Hepatocyte (in vitro differentiated cells): Measurements from ENCODE around the gene TMEM143. TPM values are rescaled to one million over a fixed set of nuclear protein-coding genes. Genes with fewer than 3 reads are reported as not detected.

ENCODE experiments used
- DNase-seq: peaks from one replicate; pipeline ENCODE4 v3.0.0-alpha.2; 2016; ENCODE audit warnings: low spot score
- H2AFZ ChIP-seq: fragments of 200-600 bp; sonication (generic); 2 replicates; pipeline ENCODE4 v1.6.0; 2016; ENCODE audit warnings: antibody characterized with exemption, mild to moderate bottlenecking
- H3K27ac ChIP-seq: fragments of 200-600 bp; sonication (generic); 2 replicates; pipeline ENCODE4 v1.5.1; 2016; ENCODE audit warnings: mild to moderate bottlenecking
- H3K27me3 ChIP-seq: fragments of 200-600 bp; sonication (generic); 2 replicates; pipeline ENCODE4 v1.6.1; 2016
- H3K36me3 ChIP-seq: fragments of 200-600 bp; sonication (generic); replicated peaks from 2 replicates; pipeline ENCODE4 v1.5.1; 2016; ENCODE audit warnings: low read depth; ENCODE audit not compliant: insufficient read depth
- H3K4me1 ChIP-seq: fragments of 200-600 bp; sonication (generic); 2 replicates; pipeline ENCODE4 v1.5.1; 2016; ENCODE audit warnings: mild to moderate bottlenecking, moderate library complexity; ENCODE audit not compliant: insufficient read depth
- H3K4me2 ChIP-seq: fragments of 200-600 bp; sonication (generic); 2 replicates; pipeline ENCODE4 v1.6.0; 2016
- H3K4me3 ChIP-seq: fragments of 200-600 bp; sonication (generic); 2 replicates; pipeline ENCODE4 v1.5.1; 2016; ENCODE audit warnings: mild to moderate bottlenecking
- H3K79me2 ChIP-seq: fragments of 200-600 bp; sonication (generic); 2 replicates; pipeline ENCODE4 v1.6.0; 2017; ENCODE audit warnings: mild to moderate bottlenecking
- H3K9me2 ChIP-seq: fragments of 200-600 bp; sonication (generic); replicated peaks from 2 replicates; pipeline ENCODE4 v1.6.0; 2017; ENCODE audit warnings: mild to moderate bottlenecking; ENCODE audit not compliant: insufficient read depth
- H3K9me3 ChIP-seq: fragments of 200-600 bp; sonication (generic); 2 replicates; pipeline ENCODE4 v1.5.1; 2016; ENCODE audit warnings: low read depth, mild to moderate bottlenecking
- H4K20me1 ChIP-seq: fragments of 200-600 bp; sonication (generic); 2 replicates; pipeline ENCODE4 v1.6.0; 2016; ENCODE audit warnings: mild to moderate bottlenecking; ENCODE audit not compliant: insufficient read depth, poor library complexity, severe bottlenecking
- CTCF ChIP-seq: fragments of 200-600 bp; sonication (generic); IDR thresholded peaks from 2 replicates; pipeline ENCODE4 v1.5.1; 2016; ENCODE audit warnings: antibody characterized with exemption, mild to moderate bottlenecking; ENCODE audit not compliant: poor library complexity
- EZH2 ChIP-seq: fragments of 200-600 bp; sonication (generic); IDR thresholded peaks from 2 replicates; pipeline ENCODE4 v1.6.1; 2016; ENCODE audit warnings: antibody characterized with exemption, mild to moderate bottlenecking, borderline replicate concordance
- EZH2phosphoT487 ChIP-seq: fragments of 200-600 bp; sonication (generic); IDR thresholded peaks from one replicate; pipeline ENCODE4 v1.6.1; 2018; ENCODE audit warnings: antibody characterized with exemption, mild to moderate bottlenecking, low read depth, moderate library complexity; ENCODE audit not compliant: unreplicated experiment, severe bottlenecking
- WGBS: methylation state at CpG from one replicate; pipeline ENCODE4 v1.1.6; 2016; ENCODE audit warnings: low lambda C conversion rate; ENCODE audit errors: missing lambda C conversion rate; 5-methylcytosine and 5-hydroxymethylcytosine counted together
- polyA plus RNA-seq: library from polyadenylated mRNA; unstranded; fragments of >200 nt; fragmentation: Nextera tagmentation; extraction: Ambion mirVana; gene quantifications from 2 replicates; pipeline ENCODE4 v1.2.1, GENCODE V29; 2016
- total RNA-seq: library from RNA; depleted of rRNA; stranded (reverse); fragments of >200 nt; gene quantifications from 2 replicates; pipeline ENCODE4 v1.2.3, GENCODE V29; 2014

The TMEM143 gene
- total and polyA plus RNA-seq, 2 experiments from 2014 or later = 5.9 to 11.2 TPM

GRCh38 chr19:48395499-48395898 is 31.8 kb upstream of the TMEM143 start:
- Histone ChIP-seq H3K4me3 (no peak overlapping the region), H3K27me3 (peaks cover 50% of the 10 kb centered on the region), H3K79me2 (peaks cover 8% of the 10 kb centered on the region), H2AFZ (no peak overlapping the region), H3K27ac (no peak overlapping the region), H4K20me1 (no peaks in the 10 kb centered on the region), H3K4me1 (peaks cover 38% of the 10 kb centered on the region), H3K9me3 (no peaks in the 10 kb centered on the region), H3K4me2 (peak overlapping the region; percentile 95), H3K36me3 (no peaks in the 10 kb centered on the region), H3K9me2 (no peaks in the 10 kb centered on the region)
- 57% methylated on average over 9 of the region's 9 CpGs for WGBS
- no peak for DNase-seq
- no peak for TF ChIP-seq CTCF
- no peak for TF ChIP-seq EZH2phosphoT487
- TF ChIP-seq EZH2 = no peak

DNA sequence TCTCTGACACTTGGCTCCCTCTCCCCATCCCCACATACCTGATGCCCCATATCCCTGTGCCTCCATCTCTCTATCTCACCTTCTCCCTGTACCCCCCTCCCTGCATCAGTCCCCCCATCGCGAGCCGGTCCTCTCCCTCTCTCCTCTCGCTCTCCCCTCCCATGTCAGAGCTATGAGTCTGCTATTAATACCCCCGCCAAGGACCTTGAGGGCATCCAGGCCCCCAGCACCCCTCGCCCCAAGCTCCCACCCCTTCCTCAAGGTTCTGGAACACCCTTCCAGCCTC is 31.4 kb upstream of the TMEM143 start:
- H3K4me1 ChIP-seq = peaks cover 38% of the 10 kb centered on the region
- H4K20me1 ChIP-seq = no peaks in the 10 kb centered on the region
- H3K27ac ChIP-seq = no peak overlapping the region
- DNase-seq = no peak
- no peaks in the 10 kb centered on the region for H3K9me3 ChIP-seq
- H3K36me3 ChIP-seq = no peaks in the 10 kb centered on the region
- WGBS = 34% methylated on average over 2 of the region's 6 CpGs
- H3K4me2 ChIP-seq = peak overlapping the region; percentile 95
- TF ChIP-seq EZH2phosphoT487 (no peak), EZH2 (no peak), CTCF (no peak)
- H2AFZ ChIP-seq = no peak overlapping the region
- H3K9me2 ChIP-seq = no peaks in the 10 kb centered on the region
- peaks cover 12% of the 10 kb centered on the region for H3K79me2 ChIP-seq
- H3K27me3 ChIP-seq = peaks cover 50% of the 10 kb centered on the region
- H3K4me3 ChIP-seq = no peak overlapping the region

- peaks cover 50% of the 10 kb centered on the region for H3K27me3 ChIP-seq
These were observed 30.8 kb upstream of the TMEM143 start for GRCh38 chr19:48394331-48395169.

GRCh38 chr19:48393559-48394330 is 30.0 kb upstream of the TMEM143 start, which contains the start of gene GRIN2D:
Gene GRIN2D (plus strand): TSS chr19:48393668. CDS start chr19:48398393, 4,725 bp downstream.
- peak; percentile 64 for DNase-seq
- Histone ChIP-seq H3K27me3 (peaks cover 50% of the 10 kb centered on the region), H2AFZ (peak within 1 kb of the TSS; percentile 49)

More at GRCh38 chr19:48394331-48395169, 30.8 kb upstream of the TMEM143 start:
- Histone ChIP-seq H3K27ac (no peak overlapping the region), H3K4me2 (peak overlapping the region; percentile 95), H3K4me3 (no peak overlapping the region), H3K79me2 (peaks cover 14% of the 10 kb centered on the region), H3K9me3 (no peaks in the 10 kb centered on the region), H3K4me1 (peaks cover 38% of the 10 kb centered on the region), H2AFZ (no peak overlapping the region), H4K20me1 (no peaks in the 10 kb centered on the region), H3K9me2 (no peaks in the 10 kb centered on the region), H3K36me3 (no peaks in the 10 kb centered on the region)
- DNase-seq = no peak
- WGBS = 33% methylated on average over 8 of the region's 38 CpGs
- TF ChIP-seq EZH2phosphoT487 (peak; percentile 57), EZH2 (no peak)

More at GRCh38 chr19:48393559-48394330, 30.0 kb upstream of the TMEM143 start, which contains the start of gene GRIN2D:
- 4% methylated on average over 15 of the region's 40 CpGs for WGBS
- H3K36me3 ChIP-seq = no peaks in the 10 kb centered on the region
- peaks cover 38% of the 10 kb centered on the region for H3K4me1 ChIP-seq
- H3K4me2 ChIP-seq = peak within 1 kb of the TSS; percentile 95
- no peaks in the 10 kb centered on the region for H4K20me1 ChIP-seq
- H3K79me2 ChIP-seq = peaks cover 22% of the 10 kb centered on the region
- no peaks in the 10 kb centered on the region for H3K9me3 ChIP-seq
- no peak within 1 kb of the TSS for H3K27ac ChIP-seq
- peak within 1 kb of the TSS; percentile 45 for H3K4me3 ChIP-seq
- no peak for TF ChIP-seq EZH2phosphoT487
- peak; percentile 6 for TF ChIP-seq CTCF
- peak; percentile 65 for TF ChIP-seq EZH2
- no peaks in the 10 kb centered on the region for H3K9me2 ChIP-seq
